Measurements from ENCODE around the gene COL24A1. TPM values are rescaled to one million over a fixed set of nuclear protein-coding genes. Genes with fewer than 3 reads are reported as not detected.
"Not testable (repeated sequence)": the region's sequence is repeated elsewhere in the genome, so short reads cannot be mapped to it uniquely, and the experiment has no call there.

Gene COL24A1
- total and polyA plus RNA-seq, 5 donors from 2014 or later: 0.32 TPM; not detected in 4

DNA sequence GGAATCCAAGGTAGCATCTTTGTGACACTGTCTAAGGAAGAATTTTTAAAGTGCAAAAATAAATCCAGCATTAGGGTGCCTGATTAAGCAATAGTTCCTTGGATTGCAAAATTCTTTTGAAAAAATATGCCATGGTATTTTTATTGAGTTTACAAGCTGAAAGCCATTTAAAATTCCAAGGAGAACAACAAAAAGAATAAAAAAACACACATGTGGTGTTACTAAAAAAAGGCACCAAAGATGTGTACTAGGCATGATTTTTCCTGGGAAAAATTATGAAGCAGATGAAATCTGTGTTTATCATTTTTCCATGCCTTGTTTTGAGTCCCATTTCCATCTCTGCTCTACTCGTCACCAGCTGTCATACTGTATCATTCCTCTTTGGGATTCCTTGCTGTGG, 291.4 kb downstream of the COL24A1 start:
- no peaks in the 10 kb centered on the region for H3K27me3 ChIP-seq (ENCODE audit: control insufficient read depth, insufficient read depth, low read length)
- Mint-ChIP-seq H3K27me3 (no peaks in the 10 kb centered on the region), H3K4me3 (no peak overlapping the region), H3K9me3 (peaks cover 0 to 4% (median 2%) of the 10 kb centered on the region in 7 donors), H3K27ac (no peak overlapping the region), H3K4me1 (no peaks in the 10 kb centered on the region), H3K36me3 (no peaks in the 10 kb centered on the region)
- no peaks in the 10 kb centered on the region for H3K4me1 ChIP-seq (ENCODE audit: control insufficient read depth, insufficient read depth, low read length, poor library complexity, severe bottlenecking)
- no peak overlapping the region for H3K27ac ChIP-seq (ENCODE audit: insufficient read depth, low read length, poor library complexity, severe bottlenecking)
- no peaks in the 10 kb centered on the region for H3K9me3 ChIP-seq (ENCODE audit: control insufficient read depth in 2 of 2, low read length in 2 of 2)
- ATAC-seq (ENCODE audit: low read depth in 2 of 2) (no peak), DNase-seq (no peak)
- no peak overlapping the region for H3K4me3 ChIP-seq (ENCODE audit: low read depth, low read length)
- H3K36me3 ChIP-seq (ENCODE audit: control insufficient read depth, insufficient read depth, low read length): no peaks in the 10 kb centered on the region

- Histone ChIP-seq H3K36me3 (ENCODE audit: control insufficient read depth, insufficient read depth, low read length) (no peaks in the 10 kb centered on the region), H3K9me3 (ENCODE audit: control insufficient read depth in 2 of 2, low read length in 2 of 2) (no peaks in the 10 kb centered on the region), H3K27ac (ENCODE audit: insufficient read depth, low read length, poor library complexity, severe bottlenecking) (no peak overlapping the region), H3K4me3 (ENCODE audit: low read depth, low read length) (no peak overlapping the region), H3K4me1 (ENCODE audit: control insufficient read depth, insufficient read depth, low read length, poor library complexity, severe bottlenecking) (no peaks in the 10 kb centered on the region), H3K27me3 (ENCODE audit: control insufficient read depth, insufficient read depth, low read length) (no peaks in the 10 kb centered on the region)
- ATAC-seq (ENCODE audit: low read depth in 2 of 2) (no peak), DNase-seq (no peak)
- Mint-ChIP-seq H3K27ac (no peak overlapping the region), H3K27me3 (no peaks in the 10 kb centered on the region), H3K9me3 (peaks cover 0 to 4% (median 2%) of the 10 kb centered on the region in 7 donors), H3K4me3 (no peak overlapping the region), H3K4me1 (no peaks in the 10 kb centered on the region), H3K36me3 (no peaks in the 10 kb centered on the region)
These were observed 291.8 kb downstream of the COL24A1 start for GRCh38 chr1:85864727-85865126.

- not testable (repeated sequence) for H3K4me3 ChIP-seq (ENCODE audit: low read depth, low read length); H3K27ac ChIP-seq (ENCODE audit: insufficient read depth, low read length, poor library complexity, severe bottlenecking); H3K4me3 Mint-ChIP-seq; H3K9me3 ChIP-seq (ENCODE audit: control insufficient read depth in 2 of 2, low read length in 2 of 2); H3K4me1 ChIP-seq (ENCODE audit: control insufficient read depth, insufficient read depth, low read length, poor library complexity, severe bottlenecking); H3K27me3 ChIP-seq (ENCODE audit: control insufficient read depth, insufficient read depth, low read length); H3K4me1 Mint-ChIP-seq; H3K9me3 Mint-ChIP-seq; ATAC-seq (ENCODE audit: low read depth in 2 of 2); H3K36me3 ChIP-seq (ENCODE audit: control insufficient read depth, insufficient read depth, low read length); DNase-seq; H3K27ac Mint-ChIP-seq; H3K27me3 Mint-ChIP-seq; H3K36me3 Mint-ChIP-seq
These were observed 292.9 kb downstream of the COL24A1 start for GRCh38 chr1:85863639-85864038.

GRCh38 chr1:85862456-85862855, 294.1 kb downstream of the COL24A1 start:
- Histone ChIP-seq H3K4me1 (ENCODE audit: control insufficient read depth, insufficient read depth, low read length, poor library complexity, severe bottlenecking) (no peaks in the 10 kb centered on the region), H3K9me3 (ENCODE audit: control insufficient read depth in 2 of 2, low read length in 2 of 2) (no peaks in the 10 kb centered on the region), H3K36me3 (ENCODE audit: control insufficient read depth, insufficient read depth, low read length) (no peaks in the 10 kb centered on the region), H3K27me3 (ENCODE audit: control insufficient read depth, insufficient read depth, low read length) (no peaks in the 10 kb centered on the region), H3K4me3 (ENCODE audit: low read depth, low read length) (no peak overlapping the region), H3K27ac (ENCODE audit: insufficient read depth, low read length, poor library complexity, severe bottlenecking) (no peak overlapping the region)
- no peaks in the 10 kb centered on the region for H3K27me3 Mint-ChIP-seq
- H3K9me3 Mint-ChIP-seq: peaks cover 0 to 4% (median 0%) of the 10 kb centered on the region in 7 donors
- DNase-seq (no peak), ATAC-seq (ENCODE audit: low read depth in 2 of 2) (no peak)
- no peak overlapping the region for H3K27ac Mint-ChIP-seq
- H3K4me1 Mint-ChIP-seq: no peaks in the 10 kb centered on the region
- no peaks in the 10 kb centered on the region for H3K36me3 Mint-ChIP-seq
- H3K4me3 Mint-ChIP-seq: no peak overlapping the region

DNA sequence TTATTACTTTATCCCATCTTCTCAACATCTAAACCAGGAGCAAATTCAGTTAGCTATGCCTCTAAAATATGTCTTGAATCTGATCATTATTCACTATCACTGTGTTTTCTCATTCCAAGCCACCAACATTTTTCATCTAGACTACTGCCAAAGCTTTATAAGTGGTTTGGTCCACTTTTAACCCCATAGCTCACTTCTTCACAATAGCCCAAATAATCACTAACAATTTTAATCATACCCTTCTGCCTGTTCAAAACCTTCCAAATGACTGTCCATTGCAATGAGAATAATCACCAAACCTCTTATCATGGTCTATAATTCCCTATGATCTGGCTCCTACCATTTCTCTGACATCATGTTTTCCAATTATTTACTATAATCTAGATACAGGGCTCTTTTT, 298.6 kb downstream of the COL24A1 start:
- Mint-ChIP-seq H3K27ac (no peak overlapping the region), H3K27me3 (peaks cover 7% of the 10 kb centered on the region), H3K36me3 (no peaks in the 10 kb centered on the region), H3K4me1 (no peaks in the 10 kb centered on the region), H3K4me3 (no peak overlapping the region), H3K9me3 (peaks cover 0 to 9% (median 1%) of the 10 kb centered on the region in 7 donors)
- DNase-seq (no peak), ATAC-seq (ENCODE audit: low read depth in 2 of 2) (no peak)
- Histone ChIP-seq H3K9me3 (ENCODE audit: control insufficient read depth in 2 of 2, low read length in 2 of 2) (no peaks in the 10 kb centered on the region), H3K4me1 (ENCODE audit: control insufficient read depth, insufficient read depth, low read length, poor library complexity, severe bottlenecking) (no peaks in the 10 kb centered on the region), H3K27me3 (ENCODE audit: control insufficient read depth, insufficient read depth, low read length) (no peaks in the 10 kb centered on the region), H3K4me3 (ENCODE audit: low read depth, low read length) (no peak overlapping the region), H3K27ac (ENCODE audit: insufficient read depth, low read length, poor library complexity, severe bottlenecking) (no peak overlapping the region), H3K36me3 (ENCODE audit: control insufficient read depth, insufficient read depth, low read length) (no peaks in the 10 kb centered on the region)

GRCh38 chr1:85850238-85850637, 306.3 kb downstream of the COL24A1 start:
- Histone ChIP-seq H3K4me1 (ENCODE audit: control insufficient read depth, insufficient read depth, low read length, poor library complexity, severe bottlenecking) (no peaks in the 10 kb centered on the region), H3K4me3 (ENCODE audit: low read depth, low read length) (no peak overlapping the region), H3K36me3 (ENCODE audit: control insufficient read depth, insufficient read depth, low read length) (no peaks in the 10 kb centered on the region), H3K9me3 (ENCODE audit: control insufficient read depth in 2 of 2, low read length in 2 of 2) (no peaks in the 10 kb centered on the region), H3K27ac (ENCODE audit: insufficient read depth, low read length, poor library complexity, severe bottlenecking) (no peak overlapping the region), H3K27me3 (ENCODE audit: control insufficient read depth, insufficient read depth, low read length) (no peaks in the 10 kb centered on the region)
- H3K36me3 Mint-ChIP-seq: no peaks in the 10 kb centered on the region
- DNase-seq (no peak), ATAC-seq (ENCODE audit: low read depth in 2 of 2) (no peak)
- H3K4me1 Mint-ChIP-seq: no peaks in the 10 kb centered on the region
- H3K4me3 Mint-ChIP-seq: no peak overlapping the region
- peaks cover 0 to 1% (median 0%) of the 10 kb centered on the region in 7 donors for H3K9me3 Mint-ChIP-seq
- peaks cover 4% of the 10 kb centered on the region for H3K27me3 Mint-ChIP-seq
- no peak overlapping the region for H3K27ac Mint-ChIP-seq

- Histone ChIP-seq H3K4me3 (ENCODE audit: low read depth, low read length) (no peak overlapping the region), H3K9me3 (ENCODE audit: control insufficient read depth in 2 of 2, low read length in 2 of 2) (no peaks in the 10 kb centered on the region), H3K36me3 (ENCODE audit: control insufficient read depth, insufficient read depth, low read length) (no peaks in the 10 kb centered on the region), H3K27ac (ENCODE audit: insufficient read depth, low read length, poor library complexity, severe bottlenecking) (no peak overlapping the region), H3K27me3 (ENCODE audit: control insufficient read depth, insufficient read depth, low read length) (no peaks in the 10 kb centered on the region), H3K4me1 (ENCODE audit: control insufficient read depth, insufficient read depth, low read length, poor library complexity, severe bottlenecking) (no peaks in the 10 kb centered on the region)
- DNase-seq (no peak), ATAC-seq (ENCODE audit: low read depth in 2 of 2) (no peak)
- peaks cover 4% of the 10 kb centered on the region for H3K27me3 Mint-ChIP-seq
- H3K9me3 Mint-ChIP-seq: peaks cover 0 to 1% (median 0%) of the 10 kb centered on the region in 7 donors
- H3K27ac Mint-ChIP-seq: no peak overlapping the region
- no peaks in the 10 kb centered on the region for H3K4me1 Mint-ChIP-seq
- no peaks in the 10 kb centered on the region for H3K36me3 Mint-ChIP-seq
- no peak overlapping the region for H3K4me3 Mint-ChIP-seq
These were observed 306.9 kb downstream of the COL24A1 start for GRCh38 chr1:85849660-85850059.

- Histone ChIP-seq H3K27ac (ENCODE audit: insufficient read depth, low read length, poor library complexity, severe bottlenecking) (no peak overlapping the region), H3K4me3 (ENCODE audit: low read depth, low read length) (no peak overlapping the region), H3K36me3 (ENCODE audit: control insufficient read depth, insufficient read depth, low read length) (no peaks in the 10 kb centered on the region), H3K27me3 (ENCODE audit: control insufficient read depth, insufficient read depth, low read length) (no peaks in the 10 kb centered on the region), H3K9me3 (ENCODE audit: control insufficient read depth in 2 of 2, low read length in 2 of 2) (no peaks in the 10 kb centered on the region), H3K4me1 (ENCODE audit: control insufficient read depth, insufficient read depth, low read length, poor library complexity, severe bottlenecking) (no peaks in the 10 kb centered on the region)
- no peak for ATAC-seq (ENCODE audit: low read depth in 2 of 2)
- H3K27me3 Mint-ChIP-seq: peaks cover 4% of the 10 kb centered on the region
- H3K36me3 Mint-ChIP-seq: no peaks in the 10 kb centered on the region
- no peak for DNase-seq
- H3K4me1 Mint-ChIP-seq: no peaks in the 10 kb centered on the region
- H3K4me3 Mint-ChIP-seq: no peak overlapping the region
- H3K27ac Mint-ChIP-seq: no peak overlapping the region
- peaks cover 0 to 2% (median 0%) of the 10 kb centered on the region in 7 donors for H3K9me3 Mint-ChIP-seq
These were observed 309.2 kb downstream of the COL24A1 start for GRCh38 chr1:85847356-85847755.
